Adipocyte (in vitro differentiated cells): ENCODE results near the gene SLC39A11.

Source experiments
- DNase-seq: peaks from one replicate; pipeline ENCODE4 v3.0.0-alpha.2; 2015; ENCODE audit warnings: low read depth
- H3K27me3 ChIP-seq: replicated peaks from 2 replicates; pipeline ENCODE4 v1.7.0; 2013; ENCODE audit warnings: mild to moderate bottlenecking, low read length, moderate library complexity; ENCODE audit not compliant: control insufficient read depth, insufficient read depth
- H3K36me3 ChIP-seq: 2 replicates; pipeline ENCODE4 v1.7.0; 2013; ENCODE audit warnings: low read length, mild to moderate bottlenecking, moderate library complexity; ENCODE audit not compliant: control insufficient read depth, insufficient read depth, severe bottlenecking
- H3K4me1 ChIP-seq: 2 replicates; pipeline ENCODE4 v1.7.0; 2013; ENCODE audit warnings: mild to moderate bottlenecking, low read length, moderate library complexity; ENCODE audit not compliant: control insufficient read depth, insufficient read depth
- H3K4me3 ChIP-seq: 2 replicates; pipeline ENCODE4 v1.7.0; 2013; ENCODE audit warnings: mild to moderate bottlenecking, low read length, moderate library complexity
- H3K9ac ChIP-seq: 2 replicates; pipeline ENCODE4 v1.7.0; 2013; ENCODE audit warnings: mild to moderate bottlenecking, low read length, moderate library complexity
- H3K9me3 ChIP-seq: 2 replicates; pipeline ENCODE4 v1.7.0; 2013; ENCODE audit warnings: mild to moderate bottlenecking, low read length, moderate library complexity; ENCODE audit not compliant: control insufficient read depth

The SLC39A11 gene

GRCh38 chr17:72624652-72625051 lies 467.8 kb downstream of the SLC39A11 start:
- peaks cover 22% of the 10 kb centered on the region for H3K9me3 ChIP-seq
- no peaks in the 10 kb centered on the region for H3K36me3 ChIP-seq
- peaks cover 61% of the 10 kb centered on the region for H3K27me3 ChIP-seq
- H3K4me1 ChIP-seq = no peaks in the 10 kb centered on the region
- H3K4me3 ChIP-seq = no peak overlapping the region
- no peak for DNase-seq
- H3K9ac ChIP-seq = no peak overlapping the region

GRCh38 chr17:72624226-72624625 lies 468.3 kb downstream of the SLC39A11 start:
- peaks cover 18% of the 10 kb centered on the region for H3K9me3 ChIP-seq
- no peak overlapping the region for H3K9ac ChIP-seq
- no peak for DNase-seq
- H3K36me3 ChIP-seq = no peaks in the 10 kb centered on the region
- no peaks in the 10 kb centered on the region for H3K4me1 ChIP-seq
- H3K27me3 ChIP-seq = peaks cover 59% of the 10 kb centered on the region
- H3K4me3 ChIP-seq = no peak overlapping the region

- peaks cover 55% of the 10 kb centered on the region for H3K27me3 ChIP-seq
- H3K9ac ChIP-seq = no peak overlapping the region
- DNase-seq = no peak
- H3K4me1 ChIP-seq = peaks cover 6% of the 10 kb centered on the region
- H3K9me3 ChIP-seq = peaks cover 10% of the 10 kb centered on the region
- no peaks in the 10 kb centered on the region for H3K36me3 ChIP-seq
- H3K4me3 ChIP-seq = no peak overlapping the region
Measured at GRCh38 chr17:72622661-72623433, 469.6 kb downstream of the SLC39A11 start.

GRCh38 chr17:72619976-72620650 lies 472.4 kb downstream of the SLC39A11 start:
- Histone ChIP-seq H3K4me3 (no peak overlapping the region), H3K9ac (no peak overlapping the region), H3K36me3 (no peaks in the 10 kb centered on the region), H3K4me1 (peaks cover 8% of the 10 kb centered on the region), H3K27me3 (peaks cover 55% of the 10 kb centered on the region), H3K9me3 (peaks cover 5% of the 10 kb centered on the region)
- no peak for DNase-seq

GRCh38 chr17:72618001-72618509 lies 474.4 kb downstream of the SLC39A11 start:
- no peak overlapping the region for H3K9ac ChIP-seq
- no peaks in the 10 kb centered on the region for H3K9me3 ChIP-seq
- no peak for DNase-seq
- H3K36me3 ChIP-seq = no peaks in the 10 kb centered on the region
- H3K27me3 ChIP-seq = peaks cover 42% of the 10 kb centered on the region
- no peak overlapping the region for H3K4me3 ChIP-seq
- H3K4me1 ChIP-seq = peaks cover 28% of the 10 kb centered on the region

- no peak for DNase-seq
- H3K9me3 ChIP-seq = no peaks in the 10 kb centered on the region
- no peak overlapping the region for H3K9ac ChIP-seq
- H3K4me3 ChIP-seq = no peak overlapping the region
- no peaks in the 10 kb centered on the region for H3K36me3 ChIP-seq
- peaks cover 31% of the 10 kb centered on the region for H3K4me1 ChIP-seq
- H3K27me3 ChIP-seq = peaks cover 37% of the 10 kb centered on the region
Measured at GRCh38 chr17:72617557-72617956, 474.9 kb downstream of the SLC39A11 start.

- Histone ChIP-seq H3K4me1 (peaks cover 31% of the 10 kb centered on the region), H3K36me3 (no peaks in the 10 kb centered on the region), H3K9ac (no peak overlapping the region), H3K4me3 (no peak overlapping the region), H3K9me3 (no peaks in the 10 kb centered on the region), H3K27me3 (peaks cover 29% of the 10 kb centered on the region)
- DNase-seq = no peak
Measured at GRCh38 chr17:72616447-72616846, 476.0 kb downstream of the SLC39A11 start.

- no peak for DNase-seq
- no peak overlapping the region for H3K4me3 ChIP-seq
- peaks cover 31% of the 10 kb centered on the region for H3K4me1 ChIP-seq
- peaks cover 21% of the 10 kb centered on the region for H3K27me3 ChIP-seq
- H3K36me3 ChIP-seq = no peaks in the 10 kb centered on the region
- no peaks in the 10 kb centered on the region for H3K9me3 ChIP-seq
- H3K9ac ChIP-seq = no peak overlapping the region
Measured at GRCh38 chr17:72615627-72615991, 476.9 kb downstream of the SLC39A11 start.

- Histone ChIP-seq H3K27me3 (peaks cover 15% of the 10 kb centered on the region), H3K4me3 (no peak overlapping the region), H3K36me3 (no peaks in the 10 kb centered on the region), H3K9ac (peak overlapping the region; percentile 1), H3K4me1 (peaks cover 31% of the 10 kb centered on the region), H3K9me3 (no peaks in the 10 kb centered on the region)
- peak; percentile 47 for DNase-seq
Measured at GRCh38 chr17:72614871-72615626, 477.4 kb downstream of the SLC39A11 start.

GRCh38 chr17:72614476-72614870 lies 478.0 kb downstream of the SLC39A11 start:
- Histone ChIP-seq H3K27me3 (peaks cover 11% of the 10 kb centered on the region), H3K9ac (peak overlapping the region; percentile 1), H3K4me3 (no peak overlapping the region), H3K4me1 (peaks cover 36% of the 10 kb centered on the region), H3K9me3 (no peaks in the 10 kb centered on the region), H3K36me3 (no peaks in the 10 kb centered on the region)
- no peak for DNase-seq

DNA sequence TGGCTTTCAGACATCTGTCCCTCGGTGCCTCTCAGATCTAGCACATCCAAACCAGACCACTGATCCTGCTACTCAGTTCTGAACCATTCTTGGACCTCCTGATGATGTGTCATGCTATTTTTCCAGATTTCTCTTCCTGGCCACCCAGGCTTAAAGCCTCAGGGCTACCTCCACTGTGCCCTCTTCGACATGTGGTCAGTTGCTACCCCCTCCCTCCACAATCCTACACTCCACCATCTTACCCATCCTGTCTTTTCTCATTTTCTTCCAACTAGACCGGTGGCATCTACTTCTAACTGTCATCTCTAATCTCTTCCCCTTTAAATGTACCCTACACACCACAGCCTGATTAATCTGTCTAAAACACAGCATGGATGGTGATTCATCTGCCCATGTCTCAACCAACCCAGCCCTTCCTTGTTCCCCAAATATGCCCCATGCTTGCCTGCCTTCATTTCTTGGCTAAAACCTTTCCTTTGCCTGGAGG lies 478.6 kb downstream of the SLC39A11 start:
- peak; percentile 60 for DNase-seq
- Histone ChIP-seq H3K4me3 (no peak overlapping the region), H3K27me3 (peaks cover 11% of the 10 kb centered on the region), H3K36me3 (no peaks in the 10 kb centered on the region), H3K4me1 (peaks cover 41% of the 10 kb centered on the region), H3K9me3 (no peaks in the 10 kb centered on the region), H3K9ac (no peak overlapping the region)
